Fibroblast of the conjunctiva (primary cell): ENCODE data around the gene CLEC7A.

Experiments
- DNase-seq: peaks from one replicate; pipeline ENCODE4 v3.0.0-alpha.2; 2010; ENCODE audit warnings: low read depth

The CLEC7A gene

DNA sequence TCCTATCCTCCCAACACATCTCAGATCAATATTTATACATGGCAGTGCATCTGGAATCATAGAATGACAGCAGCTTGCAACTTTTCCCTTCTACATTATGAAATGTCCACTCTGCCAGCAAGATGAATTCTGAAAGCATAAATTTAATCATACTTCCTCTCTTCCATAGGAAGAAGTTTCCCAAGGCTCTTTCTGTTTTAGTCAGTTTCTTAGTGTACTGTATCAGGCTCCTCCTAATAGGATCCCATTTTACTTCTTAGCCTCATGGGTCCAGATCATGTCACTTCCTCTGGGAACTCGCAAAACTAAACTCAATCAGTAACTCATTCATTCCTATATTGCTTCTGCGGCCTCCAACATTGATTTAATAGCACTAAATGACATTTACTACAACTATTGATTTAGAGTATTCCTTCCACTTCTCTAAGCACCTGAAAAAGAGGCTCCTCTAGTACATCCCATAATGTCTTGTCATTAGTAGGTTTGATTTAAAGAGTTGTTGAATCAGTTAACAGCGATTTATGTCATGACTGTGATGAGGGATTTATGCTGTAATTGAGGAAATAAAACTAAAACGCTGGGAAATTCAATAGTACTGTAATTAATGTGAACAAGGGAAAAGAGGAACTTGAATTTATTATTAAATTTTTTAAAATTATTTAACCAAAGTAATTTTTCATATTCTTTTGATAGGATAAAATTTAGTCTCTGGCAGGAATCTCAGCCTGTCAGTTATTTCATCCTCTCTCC lies 35.2 kb downstream of the CLEC7A start:
- no peak for DNase-seq

DNA sequence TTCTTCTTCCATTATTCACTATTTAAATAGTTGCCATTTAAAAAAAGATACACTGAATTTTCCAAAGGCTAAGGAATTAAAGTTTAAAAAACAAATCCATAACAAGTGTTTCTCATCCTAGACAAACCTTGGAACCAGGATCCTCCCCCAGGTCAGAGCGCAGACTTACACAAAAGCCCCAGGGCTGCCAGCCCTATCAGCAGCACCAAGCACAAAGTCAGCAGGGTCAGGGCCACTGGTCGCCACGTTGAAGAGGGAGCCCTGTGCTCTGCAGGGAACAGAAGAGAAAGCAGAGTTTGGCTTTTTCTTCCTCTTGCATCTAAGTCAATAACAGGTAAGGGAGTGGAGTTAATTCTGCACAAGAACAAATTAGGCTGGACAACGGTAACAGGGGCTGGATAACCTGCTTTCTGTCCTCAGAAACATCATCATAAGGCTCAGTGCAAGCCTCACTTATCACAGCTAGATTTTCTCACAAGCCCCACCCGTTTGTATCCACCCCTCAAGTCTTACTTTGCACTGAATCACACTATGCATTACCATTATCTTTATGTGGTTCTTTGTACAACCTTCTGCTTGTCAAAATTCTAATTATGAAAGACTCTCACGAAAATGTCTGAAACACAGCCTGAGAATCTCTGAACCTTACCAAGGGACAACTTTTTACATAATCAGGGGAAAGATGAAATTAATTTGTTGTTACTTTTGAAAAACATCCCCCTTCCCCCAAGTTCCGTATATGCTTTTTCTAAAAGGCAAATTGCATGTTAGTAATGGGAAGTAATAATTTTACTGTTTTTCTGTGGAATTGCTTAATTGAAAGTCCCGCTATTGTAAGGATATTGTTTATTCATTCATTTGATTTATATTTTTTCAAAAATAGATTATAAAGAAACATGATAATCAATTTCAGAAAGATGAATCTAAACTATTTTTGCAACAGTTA lies 40.8 kb downstream of the CLEC7A start:
- no peak for DNase-seq

DNA sequence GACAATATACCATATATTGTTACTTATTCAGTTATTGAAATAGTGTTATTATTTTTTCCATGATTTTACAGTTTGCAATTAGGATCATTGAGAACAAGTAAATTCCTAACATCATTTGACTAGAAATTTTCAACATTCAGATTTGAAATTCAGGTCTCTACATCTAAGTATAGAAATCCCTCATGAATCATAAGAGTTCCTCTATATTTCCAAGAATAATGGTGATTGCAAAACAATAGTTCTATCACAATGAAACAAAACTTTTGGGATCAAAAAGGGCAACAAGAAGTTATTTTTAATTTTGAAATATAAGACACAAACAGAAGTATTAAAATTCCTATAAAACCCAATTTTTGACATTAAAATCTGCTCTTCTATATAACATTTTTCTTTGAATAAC lies 42.0 kb downstream of the CLEC7A start:
- no peak for DNase-seq

DNA sequence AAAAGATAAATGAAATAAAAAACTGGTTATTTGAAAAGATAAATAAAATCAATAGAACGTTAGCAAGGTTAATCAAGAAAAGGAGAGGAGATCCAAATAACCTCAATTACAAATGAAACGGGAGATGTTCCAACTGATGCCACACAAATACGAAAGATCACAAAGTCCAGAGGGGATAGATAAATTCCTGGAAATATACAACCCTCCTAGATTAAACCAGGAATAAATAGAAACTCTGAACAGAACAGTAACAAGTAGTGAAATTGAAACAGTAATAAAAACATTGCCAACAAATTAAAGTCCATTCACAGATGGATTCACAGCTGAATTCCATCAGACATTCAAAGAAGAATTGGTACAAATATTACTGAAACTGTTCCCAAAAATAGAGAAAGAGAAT lies 43.6 kb downstream of the CLEC7A start:
- no peak for DNase-seq

DNA sequence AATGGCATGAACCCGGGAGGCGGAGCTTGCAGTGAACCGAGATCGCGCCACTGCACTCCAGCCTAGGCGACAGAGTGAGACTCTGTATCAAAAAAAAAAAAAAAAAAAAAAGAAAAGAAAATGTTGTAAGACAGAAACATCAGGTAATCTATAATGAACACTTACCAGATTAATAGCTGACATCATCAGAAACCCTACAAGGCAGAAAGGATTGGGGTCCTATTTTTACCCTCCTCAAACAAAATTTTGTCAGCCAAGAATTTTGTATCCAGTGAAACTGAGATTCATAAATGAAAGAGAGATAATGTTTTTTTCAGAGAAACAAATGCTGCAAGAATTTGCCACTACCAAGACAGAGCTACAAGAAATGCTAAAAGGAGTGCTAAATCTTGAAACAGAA lies 45.3 kb downstream of the CLEC7A start:
- DNase-seq = no peak

DNA sequence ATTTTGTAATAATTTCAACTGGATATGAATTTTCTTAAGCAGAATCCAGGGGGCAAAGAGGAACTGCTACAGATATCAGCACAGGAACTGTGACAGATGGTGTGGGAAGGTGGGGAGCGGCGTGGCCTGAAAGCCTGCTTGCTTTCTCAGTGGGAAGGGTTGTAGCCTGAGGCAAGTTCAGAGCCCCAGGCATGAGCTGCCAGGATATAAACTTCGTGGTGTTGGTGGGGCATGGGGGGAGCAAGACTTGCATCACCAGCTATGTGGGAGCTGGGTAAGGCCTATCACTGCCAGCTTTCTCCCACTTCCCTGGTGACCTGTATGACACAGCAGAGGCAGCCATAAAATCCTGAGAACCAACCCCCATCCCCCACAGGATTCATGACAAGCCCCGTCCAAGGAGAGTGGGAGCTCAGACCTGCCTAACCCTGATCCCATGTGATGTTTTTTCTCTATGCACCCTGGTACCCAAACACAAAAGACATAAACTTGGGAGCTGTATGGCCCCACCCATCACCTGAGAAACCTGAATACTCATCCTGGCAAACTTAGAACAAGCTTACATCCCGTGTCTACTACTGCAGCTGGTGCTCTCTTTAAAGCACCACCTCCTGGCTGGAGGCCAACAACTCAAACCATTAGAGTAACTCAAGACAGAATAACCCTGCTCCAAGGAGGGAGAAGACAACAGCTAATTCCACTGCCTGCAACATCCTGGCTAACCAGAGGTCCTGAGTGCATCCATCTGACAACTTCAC lies 47.7 kb downstream of the CLEC7A start:
- DNase-seq = no peak

DNA sequence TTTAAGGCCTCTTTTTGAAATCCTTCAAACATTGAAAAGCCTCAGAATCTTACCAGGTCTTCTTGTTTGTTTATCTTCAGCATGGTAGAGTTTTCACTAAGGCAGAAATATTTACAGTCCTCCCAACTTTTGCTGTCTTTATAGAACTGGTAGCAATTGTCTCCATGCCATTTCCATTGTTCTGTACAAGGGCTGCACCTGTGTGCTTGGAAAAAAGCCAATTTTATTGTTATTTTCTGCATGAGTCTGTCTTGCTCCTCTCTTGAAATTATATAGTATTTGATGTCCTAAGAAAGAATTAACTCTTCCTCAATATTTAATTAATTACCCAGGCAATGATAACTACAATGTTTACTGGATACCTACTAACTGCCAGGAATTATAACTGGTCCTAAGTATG lies 54.5 kb downstream of the CLEC7A start:
- DNase-seq = no peak

DNA sequence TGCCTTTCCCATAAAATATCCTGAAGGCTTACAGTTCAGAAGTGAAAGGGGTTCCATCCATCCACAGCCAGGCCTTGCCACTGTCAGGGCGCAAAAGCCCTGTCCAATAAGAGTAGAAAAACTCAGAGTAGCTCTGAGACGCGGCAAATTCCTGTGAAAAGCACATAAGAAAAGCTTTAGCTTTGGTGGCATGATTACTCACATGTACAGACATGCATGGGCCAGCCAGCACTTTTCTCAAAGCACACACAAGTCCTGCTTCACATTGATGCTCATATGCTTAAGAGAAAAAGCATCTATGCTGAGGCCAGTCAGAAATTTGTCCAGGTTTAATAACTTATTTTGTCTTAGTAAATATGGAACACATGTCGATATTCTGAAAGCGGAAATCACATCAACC lies 56.7 kb downstream of the CLEC7A start:
- no peak for DNase-seq

DNA sequence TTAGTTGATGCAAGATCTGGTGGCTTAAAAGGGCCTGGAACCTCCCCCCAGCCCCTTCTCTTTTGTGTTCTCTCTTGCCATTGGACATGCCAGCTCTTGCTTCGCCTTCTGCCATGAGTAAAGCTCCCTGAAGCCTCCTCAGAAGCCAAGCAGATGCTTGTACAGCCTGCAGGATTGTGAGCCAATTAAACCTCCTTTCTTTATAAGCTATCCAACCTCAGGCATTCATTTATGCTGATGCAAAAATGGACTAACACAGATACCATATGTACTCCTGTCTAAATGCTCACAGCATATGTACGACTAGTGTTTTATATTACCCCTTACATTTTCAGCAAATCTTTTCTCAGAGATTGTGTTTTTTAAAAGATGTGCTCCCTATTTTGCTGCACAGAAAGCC lies 57.9 kb downstream of the CLEC7A start:
- DNase-seq = no peak

DNA sequence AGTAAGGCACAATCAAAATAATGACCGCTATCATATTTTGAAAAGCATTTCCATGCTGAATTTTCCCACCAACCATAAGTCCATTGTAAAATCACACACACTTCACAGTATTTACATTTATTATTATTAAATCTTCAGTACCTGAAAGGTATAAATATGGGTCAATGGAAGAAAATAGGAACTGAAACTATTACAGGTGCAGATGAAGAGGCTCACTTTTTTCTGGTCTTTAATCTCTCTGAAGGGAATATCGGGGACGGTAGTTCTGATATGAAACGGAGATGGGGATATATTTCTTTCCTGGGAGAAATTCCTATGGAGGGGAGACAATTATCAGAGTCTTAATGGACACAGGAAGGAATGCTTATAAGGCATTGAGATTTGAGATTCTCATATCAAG lies 59.6 kb downstream of the CLEC7A start:
- no peak for DNase-seq

DNA sequence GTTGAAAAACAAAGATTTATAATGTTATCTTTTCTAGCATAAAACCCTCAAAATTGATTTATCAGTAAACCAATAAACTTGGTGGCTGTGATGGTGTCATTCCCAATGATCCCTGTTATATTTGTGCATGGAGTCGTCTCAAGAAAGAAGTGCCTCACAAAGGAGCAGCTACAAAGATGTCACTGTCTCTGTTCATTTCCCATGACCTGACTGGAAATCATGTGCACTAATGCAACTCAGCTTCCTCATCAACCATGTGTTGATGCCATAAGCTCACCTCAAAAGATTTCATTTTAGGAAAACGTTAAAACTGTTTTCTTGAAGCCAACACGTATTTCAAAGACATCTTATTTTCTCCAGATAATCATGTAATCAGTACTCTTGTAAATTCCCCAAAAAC lies 60.0 kb downstream of the CLEC7A start:
- DNase-seq = no peak

DNA sequence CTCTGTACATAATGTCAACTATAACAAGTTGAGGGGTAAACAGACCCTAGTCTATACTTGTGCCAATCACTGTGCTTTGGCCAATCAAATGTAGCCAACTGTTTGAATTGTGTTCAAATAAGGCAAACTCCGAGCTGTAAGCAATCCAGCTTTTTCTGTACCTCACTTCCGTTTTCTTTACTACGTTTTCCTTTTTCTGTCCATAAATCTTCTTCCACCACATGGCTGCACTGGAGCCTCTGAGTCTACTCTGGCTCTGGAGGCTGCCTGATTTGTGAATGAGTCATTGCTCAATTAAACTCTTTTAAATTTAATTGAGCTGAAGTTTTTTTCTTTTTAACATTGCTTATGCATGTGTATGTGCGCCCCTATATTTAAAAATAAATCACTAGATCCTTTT lies 60.9 kb downstream of the CLEC7A start:
- DNase-seq = no peak

DNA sequence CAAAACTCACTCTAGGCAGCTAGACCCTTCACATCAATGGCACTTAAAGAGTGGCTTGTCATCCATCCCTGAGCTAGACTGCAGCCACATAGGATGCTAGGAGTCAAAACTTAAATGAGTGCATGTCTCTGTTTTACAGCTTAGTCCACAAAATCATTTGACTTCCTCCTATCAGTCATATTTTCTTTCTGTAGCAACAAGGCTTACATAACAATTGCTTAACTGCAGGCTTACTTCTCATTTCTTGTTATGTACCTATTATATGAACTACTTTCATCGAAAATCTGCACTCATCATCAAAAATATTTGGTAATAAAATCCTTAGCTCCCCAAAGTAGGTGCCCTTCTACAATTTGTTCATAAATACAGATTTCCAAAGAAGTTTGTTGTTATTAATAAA lies 61.4 kb downstream of the CLEC7A start:
- no peak for DNase-seq

DNA sequence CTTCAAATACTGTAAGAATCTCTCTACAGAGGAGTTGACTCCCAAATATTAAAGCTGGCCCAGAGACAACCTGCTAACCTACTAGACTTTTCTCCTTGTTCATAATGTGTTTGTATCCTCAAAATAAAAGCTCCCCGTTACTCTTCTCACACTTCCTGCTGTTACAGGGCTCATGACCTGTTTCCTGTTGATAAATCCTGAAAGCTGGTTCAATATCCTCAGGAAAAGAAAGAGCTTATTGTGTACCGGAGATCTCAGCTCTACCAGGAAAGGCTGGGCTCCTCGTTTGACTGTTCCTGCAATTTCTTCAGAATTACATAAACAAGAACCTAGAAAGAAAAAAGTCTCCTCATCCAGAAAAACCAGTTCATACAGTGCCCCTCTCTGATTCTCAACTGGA lies 62.1 kb downstream of the CLEC7A start:
- DNase-seq = no peak

DNA sequence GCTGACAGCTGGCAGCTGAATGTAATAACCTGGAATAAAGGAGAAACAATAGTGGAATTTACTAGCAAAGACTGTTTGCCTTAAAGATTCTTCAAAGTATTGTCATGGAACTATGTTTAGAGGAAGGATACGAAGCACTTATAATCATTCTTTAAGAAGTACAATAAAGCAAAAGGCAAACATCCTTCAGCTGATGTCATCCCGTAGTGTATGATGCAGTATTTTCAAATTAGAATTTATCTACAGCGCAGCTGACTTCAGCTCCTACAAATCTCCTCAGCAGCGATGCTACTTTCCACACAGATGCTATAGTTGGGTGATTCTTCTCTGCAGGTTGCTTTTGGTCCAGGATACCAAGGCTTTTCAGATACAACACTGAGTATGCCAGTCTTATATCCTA lies 62.7 kb downstream of the CLEC7A start:
- no peak for DNase-seq
